Activated effector memory CD4-positive, alpha-beta T cell treated with anti-CD3 and anti-CD28 coated beads, Interleukin-2, amount 50 U/mL, for 16 hours (primary cell): ENCODE measurements around the gene LRP3.
"Not testable (repeated sequence)": the region's sequence is repeated elsewhere in the genome, so short reads cannot be mapped to it uniquely, and the experiment has no call there.

ENCODE experiments used
- DNase-seq: peaks from one replicate; pipeline ENCODE4 v3.0.0-alpha.2; 2020

Gene LRP3

DNA sequence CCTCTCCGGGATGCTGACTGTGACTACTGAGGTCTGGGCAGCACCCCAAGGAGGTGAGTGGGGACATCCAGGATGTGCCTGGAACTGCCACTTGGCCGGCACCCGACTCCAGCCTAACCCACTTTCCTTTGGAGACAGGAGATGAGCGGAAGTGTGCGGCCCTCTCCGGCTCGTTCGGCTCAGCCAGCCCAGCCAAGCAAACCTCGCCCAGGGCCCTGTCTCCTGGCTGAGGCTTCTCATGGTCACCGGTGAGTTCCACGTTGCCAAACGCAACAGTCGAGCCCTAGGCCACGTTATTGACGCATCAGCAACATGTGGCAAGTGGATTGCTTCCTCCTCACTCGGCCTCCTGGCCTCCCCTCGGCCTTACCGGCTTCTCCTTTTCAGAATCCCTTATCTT is 26.0 kb downstream of the LRP3 start:
- no peak for DNase-seq

DNA sequence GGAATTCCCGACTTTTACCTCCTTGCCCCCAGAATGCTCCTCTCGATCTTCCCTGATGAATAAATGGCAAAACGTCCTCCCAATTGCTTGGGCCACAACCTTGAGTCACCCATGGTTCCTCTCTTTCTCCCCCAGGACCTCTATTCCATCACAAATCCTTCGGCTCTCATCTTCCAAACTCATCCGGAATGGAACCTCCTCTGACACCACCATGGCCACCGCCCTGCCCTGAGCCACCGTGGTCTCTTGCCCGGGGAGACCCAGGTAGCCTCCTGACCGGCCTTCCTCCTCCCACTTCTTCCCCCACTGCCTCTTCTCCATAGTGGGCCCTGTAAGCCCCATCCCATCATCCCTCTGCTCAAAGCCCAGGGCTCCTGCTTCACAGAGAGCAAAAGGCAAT is 26.6 kb downstream of the LRP3 start:
- no peak for DNase-seq

DNA sequence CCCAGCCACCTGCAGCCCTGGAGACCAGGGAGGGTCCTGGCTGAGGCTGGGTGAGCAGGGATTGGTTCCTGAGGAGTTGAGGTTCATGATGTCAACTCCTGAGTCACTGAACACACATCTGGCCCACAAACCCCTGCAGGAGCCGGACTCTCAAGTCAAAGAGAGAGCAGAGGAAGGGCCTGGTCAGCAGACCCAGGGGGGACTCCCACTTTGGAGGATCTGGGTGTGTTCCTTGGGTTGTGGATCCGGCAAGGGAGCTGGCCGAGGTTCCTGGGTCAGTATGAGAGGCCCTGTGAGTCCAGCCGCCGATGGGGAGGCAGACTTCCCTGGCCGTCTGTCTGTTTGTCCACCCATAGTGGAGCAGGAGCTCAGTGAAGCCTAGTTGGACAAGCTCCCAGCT is 27.5 kb downstream of the LRP3 start:
- no peak for DNase-seq

DNA sequence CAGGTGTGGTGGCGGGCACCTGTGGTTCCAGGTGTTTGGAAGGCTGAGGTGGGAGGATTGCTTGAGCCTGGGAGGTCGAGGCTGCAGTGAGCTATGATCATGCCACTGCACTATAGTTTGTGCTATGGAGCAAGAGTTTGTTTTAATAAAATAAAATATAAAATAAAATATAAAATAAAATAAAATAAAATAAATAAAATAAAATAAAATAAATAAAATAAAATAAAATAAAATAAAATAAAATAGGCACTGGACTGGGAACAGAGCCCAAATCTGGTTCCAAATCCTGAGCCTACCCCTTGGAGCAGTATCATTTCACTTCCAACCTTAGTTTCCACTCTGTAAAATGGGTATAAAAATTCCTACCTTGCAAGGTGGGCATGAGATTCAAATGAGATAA is 28.1 kb downstream of the LRP3 start:
- not testable (repeated sequence) for DNase-seq

DNA sequence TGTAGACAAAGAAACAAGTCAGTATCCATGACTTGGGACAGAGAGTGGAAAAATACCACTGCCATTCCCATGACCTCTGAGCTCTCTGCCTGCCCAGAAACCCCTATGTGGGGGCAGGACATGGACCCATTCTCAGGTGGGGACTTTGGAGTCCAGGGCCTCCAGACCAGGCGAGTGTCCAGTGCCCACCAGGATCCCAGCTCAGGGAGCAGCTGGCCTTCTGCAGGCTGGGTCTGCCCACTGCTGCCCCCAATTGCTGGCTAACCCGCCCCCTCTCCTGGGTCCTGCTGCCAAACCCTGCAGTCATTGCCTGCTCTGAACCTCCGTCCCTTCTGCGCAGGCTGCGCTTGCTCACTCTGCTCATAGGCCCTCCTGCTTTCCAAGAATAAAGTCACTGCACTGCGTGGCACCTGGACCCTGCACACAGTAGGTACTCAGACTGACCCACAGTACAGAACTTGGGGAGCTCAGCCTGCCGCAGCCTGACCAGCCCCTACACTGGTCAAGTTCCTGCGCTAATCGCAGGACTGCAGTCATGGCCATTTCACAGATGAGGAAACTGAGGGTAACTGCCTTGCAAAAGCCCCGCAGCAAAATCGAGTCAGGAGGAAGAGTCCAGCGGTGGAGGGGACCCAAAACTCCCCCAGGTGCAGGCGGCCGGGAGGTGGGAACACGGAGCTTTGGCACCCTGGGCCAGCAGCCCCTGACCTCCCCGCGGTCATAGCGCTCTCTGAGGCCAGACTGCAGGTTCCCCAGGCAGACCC is 30.7 kb downstream of the LRP3 start:
- DNase-seq: no peak

DNA sequence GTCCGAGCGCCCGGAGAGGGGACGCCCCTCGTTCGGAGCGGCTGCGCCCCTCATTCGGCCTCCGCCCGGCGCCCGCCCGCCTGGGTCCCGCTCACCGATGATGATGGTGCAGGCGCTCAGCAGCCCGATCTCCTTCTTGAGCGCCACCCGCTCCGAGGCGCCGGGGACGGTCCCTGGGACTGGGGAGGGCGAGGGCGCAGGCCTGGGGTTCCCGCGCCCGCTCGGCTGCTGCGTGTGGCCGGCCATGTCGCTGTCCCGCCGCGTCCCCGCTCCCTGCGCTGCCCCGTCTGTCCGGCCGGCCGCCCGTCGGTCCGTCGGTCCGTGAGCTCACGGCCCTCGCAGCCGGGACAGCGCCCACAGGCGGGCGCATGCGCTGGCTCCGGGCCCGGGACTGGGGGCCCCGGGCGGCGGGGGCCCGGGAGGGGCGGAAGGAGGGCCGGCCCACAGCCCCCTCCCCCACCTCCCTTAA is 31.4 kb downstream of the LRP3 start, which contains the start of gene SLC7A10:
SLC7A10 (minus strand) TSS at position 393 of the 469 bp plus-strand sequence; CDS start at position 246, 147 bp downstream.
- no peak for DNase-seq

DNA sequence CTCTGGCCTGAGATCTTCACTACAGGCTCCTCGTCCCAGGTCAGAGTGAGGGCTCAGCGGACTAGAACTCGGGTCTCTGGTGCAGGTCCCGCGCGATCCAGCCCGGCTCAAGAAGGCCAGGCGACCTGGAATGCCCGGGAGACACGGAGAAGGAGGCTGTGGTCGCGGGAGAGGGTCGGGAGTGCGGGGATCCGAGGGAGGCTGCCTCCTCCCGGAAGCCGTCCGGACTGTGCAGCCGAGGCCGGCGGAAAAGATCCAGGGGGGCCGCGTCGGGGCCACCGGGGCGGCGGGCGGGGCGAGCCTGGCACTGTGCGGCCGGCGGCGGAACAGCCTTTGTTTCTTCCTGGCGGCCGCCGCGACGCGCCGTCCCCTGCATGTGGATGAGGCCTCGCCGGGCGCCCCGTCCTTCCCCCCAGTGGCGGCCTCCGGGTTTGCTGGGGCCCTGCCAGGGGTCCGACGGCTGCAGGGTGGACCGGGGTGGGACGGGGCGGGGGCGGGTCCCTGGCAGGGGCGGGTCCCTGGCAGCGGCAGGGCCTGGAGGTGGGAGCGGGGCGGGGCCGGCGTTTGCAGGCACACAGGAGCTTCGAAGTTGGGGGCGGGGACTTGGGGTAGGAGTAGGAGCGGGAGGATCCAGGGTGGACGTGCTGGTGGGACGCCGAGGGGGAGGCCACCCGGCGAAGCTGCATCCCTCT is 32.6 kb downstream of the LRP3 start:
- DNase-seq: no peak

DNA sequence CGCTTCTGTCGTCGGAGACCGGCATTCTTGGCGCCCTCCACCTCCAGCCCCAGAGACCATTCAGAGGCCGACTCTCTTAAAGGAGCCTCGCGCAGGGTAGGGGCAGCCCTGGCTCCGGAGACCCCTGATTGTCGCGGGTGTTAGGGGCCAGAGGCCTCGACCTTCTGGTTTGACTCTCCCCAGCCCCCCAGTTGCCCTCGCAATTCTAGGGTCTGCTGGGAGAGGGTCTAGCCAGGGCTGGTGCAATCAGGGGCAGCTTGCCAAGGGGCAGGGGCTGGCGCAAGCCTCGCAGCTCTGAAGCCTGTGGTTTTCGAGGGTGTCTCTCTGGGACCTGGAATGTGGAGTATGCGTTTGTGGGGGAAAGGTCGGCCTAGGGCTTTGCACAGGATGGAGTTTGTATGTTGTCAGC is 33.1 kb downstream of the LRP3 start:
- DNase-seq: no peak

DNA sequence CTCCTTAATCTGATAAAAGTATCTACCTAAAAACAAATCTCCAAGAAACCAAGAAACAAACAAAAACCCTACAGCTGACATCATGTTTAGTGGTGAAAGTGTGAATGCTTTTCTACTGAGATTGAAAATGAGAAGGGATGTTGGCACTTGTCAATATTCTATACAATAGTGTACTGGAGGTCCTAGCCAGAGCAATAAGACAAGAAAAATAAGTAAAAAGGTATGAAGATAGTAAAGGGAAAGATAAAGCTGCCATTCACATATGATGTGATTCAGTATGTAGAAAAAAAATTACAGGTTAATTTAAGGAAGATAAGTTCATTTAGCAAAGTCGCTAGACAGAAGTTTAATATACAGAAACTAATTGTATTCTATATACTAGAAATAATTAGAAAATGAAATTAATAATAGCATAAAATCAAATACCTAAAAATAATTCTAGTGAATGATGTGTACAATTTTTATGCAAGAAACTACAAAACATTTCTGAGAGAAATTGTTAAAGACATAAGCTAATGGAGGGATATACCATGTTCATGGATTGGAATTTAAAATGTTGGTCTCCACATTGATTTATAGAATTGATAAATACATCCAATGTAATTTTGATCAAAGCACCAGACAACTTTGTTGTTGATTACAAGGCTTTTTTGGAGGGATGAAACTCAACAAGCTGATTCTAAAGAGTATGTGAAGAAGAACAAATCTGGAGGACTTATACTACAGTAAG is 33.9 kb downstream of the LRP3 start:
- no peak for DNase-seq

DNA sequence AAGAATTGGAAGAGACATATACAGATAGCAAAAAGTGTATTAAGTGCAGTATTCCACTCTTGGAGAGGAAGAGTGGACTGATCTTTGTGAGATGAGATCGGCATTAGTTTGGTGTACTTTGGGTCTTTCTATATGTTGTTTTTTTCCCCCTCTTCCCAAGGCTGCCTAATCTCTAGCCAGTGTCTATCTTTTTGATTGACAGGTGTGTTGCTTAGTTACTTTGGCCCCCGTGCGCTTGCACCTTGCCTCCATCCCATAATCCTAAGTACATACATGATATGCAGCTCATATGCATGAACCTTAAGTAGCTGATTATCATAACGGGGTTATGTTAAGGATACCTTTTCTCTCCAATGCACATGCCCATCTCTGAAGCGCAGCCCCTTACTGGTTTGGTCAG is 35.8 kb downstream of the LRP3 start:
- no peak for DNase-seq

DNA sequence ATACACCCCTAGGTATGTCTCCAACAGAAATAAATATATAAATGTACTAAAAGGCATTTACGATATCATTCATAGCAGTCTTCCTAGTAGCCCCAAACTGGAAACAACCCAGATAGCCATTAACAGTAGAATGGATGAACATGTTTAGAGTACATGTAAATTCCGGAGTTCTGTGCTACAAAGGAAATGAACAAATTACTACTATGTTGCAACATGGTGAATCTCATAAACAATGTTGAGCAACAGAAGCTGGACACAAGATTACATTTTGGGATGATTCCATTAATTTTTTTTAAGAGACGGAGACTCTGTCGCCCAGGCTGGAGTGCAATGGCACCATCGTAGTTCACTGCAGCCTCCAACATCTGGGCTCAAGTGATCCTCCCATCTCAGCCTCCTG is 37.4 kb downstream of the LRP3 start:
- DNase-seq: no peak

DNA sequence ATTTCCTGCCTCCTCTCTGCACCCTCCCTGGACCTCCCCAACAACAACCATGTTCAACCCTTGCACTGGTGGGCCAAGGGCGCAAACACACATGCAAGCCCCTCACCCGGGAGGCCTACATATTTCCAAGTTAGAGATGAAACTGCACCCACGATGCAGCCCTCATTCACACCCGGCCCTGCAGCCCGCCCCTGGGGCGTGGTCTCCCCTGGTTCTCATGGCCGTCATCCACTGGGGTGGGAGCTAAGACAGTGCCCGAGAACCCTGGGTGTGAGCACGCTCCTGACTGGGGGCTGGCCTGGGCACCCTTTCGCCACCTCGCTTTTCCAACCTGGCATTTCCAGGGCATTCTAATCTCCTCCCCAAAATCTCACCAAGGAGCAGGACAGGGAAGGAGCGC is 38.5 kb downstream of the LRP3 start:
- no peak for DNase-seq

DNA sequence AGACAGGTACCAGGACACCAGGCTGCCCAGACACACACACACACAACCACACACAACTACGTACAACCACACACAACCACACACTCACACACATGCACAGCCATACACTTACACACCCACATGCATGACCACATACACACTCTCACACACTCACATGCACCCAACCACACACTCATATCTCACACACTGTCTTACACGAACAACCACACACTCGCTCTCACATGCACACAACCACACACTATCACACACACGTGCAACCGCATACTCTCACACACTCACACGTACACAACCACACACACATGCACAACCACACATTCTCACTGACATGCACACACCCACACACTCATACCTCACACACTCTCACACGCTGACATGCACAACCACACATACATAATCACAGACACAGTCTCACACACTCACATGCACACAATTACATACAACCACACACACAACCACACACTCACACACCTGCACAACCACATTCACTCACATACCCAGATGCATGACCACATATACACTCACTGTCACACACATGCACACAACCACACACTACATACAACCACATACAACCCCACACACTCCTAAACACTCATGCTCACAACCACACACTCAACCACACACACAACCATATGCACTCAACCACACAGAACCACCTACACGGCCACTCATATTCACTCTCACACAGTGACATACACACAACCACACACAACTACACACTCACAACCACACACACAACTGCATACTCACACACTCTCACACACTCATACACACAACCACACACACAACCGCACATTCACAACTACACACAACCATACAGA is 39.1 kb downstream of the LRP3 start:
- no peak for DNase-seq

DNA sequence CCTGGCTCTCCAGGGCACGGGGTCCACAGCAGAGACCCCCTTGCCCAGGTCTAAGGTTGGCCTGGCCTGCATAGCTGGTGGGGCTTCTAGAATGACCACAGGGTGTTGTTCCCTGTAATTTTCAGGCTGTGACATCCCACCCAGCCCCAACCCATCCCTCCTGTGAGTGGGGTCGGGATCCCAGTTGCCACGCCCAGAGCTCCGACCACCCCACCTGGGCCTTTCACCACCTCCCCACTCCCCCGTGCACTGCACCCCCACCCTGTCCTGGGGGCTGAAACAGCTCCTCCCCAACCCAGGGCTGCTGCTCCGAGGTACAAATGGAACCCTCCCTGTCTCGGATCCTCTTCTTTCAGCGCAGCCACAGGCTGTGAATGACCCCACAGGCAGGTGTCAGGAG is 40.0 kb downstream of the LRP3 start:
- no peak for DNase-seq

DNA sequence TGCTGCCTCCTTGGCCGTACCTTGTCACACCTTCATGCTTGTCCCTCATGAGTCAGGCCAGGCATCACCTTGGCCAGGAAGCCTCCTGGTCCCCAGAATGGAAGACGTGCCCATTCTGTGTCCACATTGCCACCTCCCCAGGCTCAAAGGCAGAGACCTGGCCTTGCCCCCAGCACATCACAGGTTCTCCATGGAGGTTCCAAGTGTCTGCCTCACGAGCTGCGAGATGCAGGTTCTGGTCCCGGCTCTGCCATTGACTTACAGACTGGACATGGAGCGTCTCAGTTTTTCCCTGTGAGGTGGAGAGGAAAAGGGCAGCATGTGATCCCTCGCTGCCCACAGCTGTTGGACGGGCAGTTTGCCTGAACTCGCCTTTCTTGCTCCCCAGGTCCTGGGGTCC is 40.6 kb downstream of the LRP3 start:
- no peak for DNase-seq

DNA sequence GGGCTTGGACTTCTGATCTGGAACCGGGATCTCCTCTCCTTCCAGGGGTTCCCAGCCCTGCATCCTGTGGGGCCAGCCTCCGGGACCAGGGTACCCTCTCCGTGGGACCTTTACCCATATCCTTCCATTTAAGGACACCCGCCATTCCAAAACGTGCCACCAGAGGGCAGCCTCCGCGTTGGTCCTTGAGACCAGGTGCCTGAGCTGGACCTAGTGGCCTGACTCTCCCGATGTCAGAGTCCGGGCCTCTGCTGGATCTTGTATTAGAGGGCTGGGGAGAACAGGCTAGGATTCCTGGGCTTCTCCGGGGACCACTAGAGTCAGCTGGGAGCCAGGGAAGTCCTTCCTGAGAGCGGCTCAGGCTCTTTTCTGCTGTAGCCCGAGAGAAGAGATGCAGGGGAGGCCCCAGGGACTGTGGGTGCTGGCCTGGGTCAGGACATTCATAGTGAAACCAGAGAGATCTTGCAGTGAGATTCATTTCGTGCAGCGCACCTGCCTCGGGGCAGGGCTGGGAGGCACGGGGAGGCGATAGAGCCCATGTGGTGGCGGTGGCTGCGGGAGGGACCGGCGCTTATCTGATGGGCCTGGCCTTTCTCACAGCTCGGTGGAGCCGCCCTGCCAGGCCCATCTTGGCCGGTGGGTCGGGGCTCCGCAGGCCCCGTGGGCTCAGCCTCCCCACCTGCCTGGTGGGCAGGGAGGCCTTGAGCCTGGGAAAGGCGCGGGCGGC is 41.3 kb downstream of the LRP3 start:
- DNase-seq: peak; percentile 94

DNA sequence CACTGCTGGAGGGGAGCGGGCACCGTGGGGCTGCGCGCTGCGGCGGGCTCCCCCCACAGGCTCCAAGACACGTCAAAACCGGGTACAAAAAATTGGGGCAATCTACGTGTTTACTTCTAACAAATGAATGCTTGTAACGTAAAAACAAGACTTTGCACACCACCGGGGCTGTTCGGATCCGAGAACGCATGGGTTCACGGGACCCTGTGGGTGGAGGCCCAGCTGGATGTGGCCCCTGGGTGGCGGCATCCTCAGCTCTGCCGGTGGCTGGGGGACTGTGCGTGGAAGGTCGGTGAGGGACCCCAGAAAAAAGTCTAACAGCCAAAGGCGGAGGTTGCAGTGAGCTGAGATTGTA is 41.8 kb downstream of the LRP3 start:
- peak; percentile 70 for DNase-seq

DNA sequence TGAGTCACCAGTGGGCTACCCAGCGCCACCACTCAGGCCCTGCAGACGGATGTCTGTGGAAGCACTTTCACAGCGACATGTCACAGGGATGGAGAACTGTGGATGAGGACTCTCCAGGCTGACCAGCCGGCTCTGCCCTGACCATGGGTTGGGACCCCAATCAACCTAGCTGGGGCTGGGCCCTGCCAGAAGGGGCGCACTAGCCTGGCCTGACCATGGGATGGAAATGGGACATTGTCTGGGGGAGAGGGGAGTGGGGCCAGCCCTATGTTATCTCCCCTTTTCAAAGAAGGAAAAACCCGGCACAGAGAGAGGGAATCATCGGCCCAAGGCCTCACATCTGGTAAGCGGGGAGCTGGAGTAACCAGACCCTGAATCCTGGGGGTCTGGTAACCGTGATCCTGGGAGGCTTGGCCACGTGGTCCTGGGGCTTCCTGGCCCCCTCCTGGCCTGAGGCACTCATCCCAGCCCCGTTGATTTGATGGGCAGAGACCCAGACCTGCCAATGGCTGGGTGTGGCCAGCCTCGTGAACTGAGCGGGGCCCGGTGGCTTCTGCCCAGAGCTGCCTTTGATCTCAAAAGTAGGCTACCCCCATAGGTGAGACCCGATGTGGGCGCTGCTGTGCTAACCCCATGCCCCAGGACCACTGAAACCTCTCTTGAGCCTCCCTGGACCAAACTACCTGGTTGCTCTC is 42.7 kb downstream of the LRP3 start:
- no peak for DNase-seq

DNA sequence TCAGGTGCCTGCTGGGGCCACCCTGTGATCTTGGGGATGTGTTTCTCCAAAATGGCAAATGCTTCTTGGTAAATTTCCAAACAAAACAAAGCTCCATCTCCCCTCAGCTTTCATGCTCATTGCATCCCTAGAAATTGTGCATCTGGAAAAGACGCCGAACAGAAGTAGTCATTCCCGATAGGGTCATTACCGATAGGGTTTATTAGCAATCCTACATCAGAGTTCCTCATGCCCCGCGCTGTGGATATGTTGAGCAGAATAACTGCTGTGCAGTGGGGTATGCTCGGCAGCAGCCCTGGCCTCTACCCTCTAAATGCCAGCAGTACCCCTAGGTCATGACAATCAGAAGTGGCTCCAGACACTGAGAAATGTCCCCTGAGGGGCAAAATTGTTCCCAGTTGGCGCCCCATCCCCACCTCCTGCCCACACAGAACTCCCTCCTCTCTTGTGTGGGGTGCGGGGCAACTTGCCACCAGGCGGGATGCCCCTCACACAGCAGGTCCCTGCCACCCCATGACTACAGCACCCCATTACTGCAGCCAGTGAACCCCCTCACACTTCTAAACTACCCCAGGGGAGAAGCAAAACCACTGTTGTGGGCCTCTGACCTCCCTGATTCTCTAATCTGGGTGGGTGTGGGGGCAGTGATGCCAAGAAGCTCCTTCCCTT is 44.5 kb downstream of the LRP3 start:
- DNase-seq: no peak

DNA sequence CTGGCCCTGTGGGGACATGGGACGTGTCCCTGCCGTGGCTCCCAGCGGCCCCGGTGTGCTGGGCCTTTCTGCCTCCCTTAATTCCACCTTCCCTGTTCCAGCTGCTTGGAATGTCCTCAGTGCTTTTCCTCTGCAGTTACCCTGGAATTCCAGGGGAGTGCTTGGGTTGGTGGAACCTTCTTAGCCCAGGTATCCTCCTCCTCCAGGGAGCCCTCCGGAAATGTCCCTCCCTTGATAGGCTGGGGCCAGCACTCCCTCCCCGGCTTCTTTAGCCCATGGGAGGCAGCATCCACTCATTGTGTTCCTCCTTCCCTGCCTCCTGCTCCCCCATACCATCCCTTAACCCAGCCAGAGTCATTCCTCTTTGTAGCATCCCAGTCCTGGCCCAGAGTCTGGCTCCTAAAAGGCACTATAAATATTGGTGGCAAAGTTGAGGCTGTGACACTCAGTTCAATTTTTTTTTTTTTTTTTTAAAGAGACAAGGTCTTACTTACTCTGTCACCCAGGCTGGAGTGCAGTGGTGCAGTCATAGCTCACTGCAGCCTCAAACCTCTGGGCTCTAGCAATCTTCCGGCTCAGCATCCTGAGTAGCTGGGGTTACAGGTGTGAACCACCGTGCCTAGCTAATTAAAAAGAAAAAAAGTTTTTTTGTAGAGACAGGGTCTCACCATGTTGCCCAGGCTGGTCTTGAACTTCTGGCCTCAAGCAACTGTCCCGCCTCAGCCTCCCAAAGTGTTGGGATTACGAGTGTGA is 45.3 kb downstream of the LRP3 start:
- no peak for DNase-seq
